ENCODE results near the gene GAST.
A peak's percentile ranks its signal among the peaks of the same experiment; 100 is the strongest.
"Not testable (repeated sequence)": the region's sequence is repeated elsewhere in the genome, so short reads cannot be mapped to it uniquely, and the experiment has no call there.

The GAST gene

GRCh38 chr17:41688641-41689496, 23.3 kb upstream of the GAST start, which contains the start of gene EIF1:
Gene EIF1, plus strand, starts transcription at chr17:41688885. Its CDS starts 154 bp downstream, at chr17:41689039.
- Histone ChIP-seq H3K27ac (ENCODE audit: low read depth, low read length) (peak within 1 kb of the TSS; percentile 99), H3K9ac (ENCODE audit: low read length) (peak within 1 kb of the TSS; percentile 89), H3K27me3 (ENCODE audit: control insufficient read depth, insufficient read depth, low read length) (no peaks in the 10 kb centered on the region), H3K4me3 (ENCODE audit: low read length) (peak within 1 kb of the TSS; percentile 76), H3K4me1 (ENCODE audit: control insufficient read depth, insufficient read depth, low read length) (peaks cover 17% of the 10 kb centered on the region), H3K36me3 (ENCODE audit: control insufficient read depth, insufficient read depth, low read length) (peaks cover 39% of the 10 kb centered on the region)

- peak overlapping the region; percentile 25 for H3K9ac ChIP-seq (ENCODE audit: low read length)
- H3K36me3 ChIP-seq (ENCODE audit: control insufficient read depth, insufficient read depth, low read length) = peaks cover 39% of the 10 kb centered on the region
These were observed 22.4 kb upstream of the GAST start for GRCh38 chr17:41689497-41690299.

GRCh38 chr17:41690497-41690896, 21.6 kb upstream of the GAST start:
- H3K4me3 ChIP-seq (ENCODE audit: low read length) = peak overlapping the region; percentile 76
- peaks cover 43% of the 10 kb centered on the region for H3K36me3 ChIP-seq (ENCODE audit: control insufficient read depth, insufficient read depth, low read length)
- no peaks in the 10 kb centered on the region for H3K27me3 ChIP-seq (ENCODE audit: control insufficient read depth, insufficient read depth, low read length)
- H3K27ac ChIP-seq (ENCODE audit: low read depth, low read length) = peak overlapping the region; percentile 99
- H3K9ac ChIP-seq (ENCODE audit: low read length) = no peak overlapping the region
- peaks cover 17% of the 10 kb centered on the region for H3K4me1 ChIP-seq (ENCODE audit: control insufficient read depth, insufficient read depth, low read length)

More at GRCh38 chr17:41689497-41690299, 22.4 kb upstream of the GAST start:
- peaks cover 17% of the 10 kb centered on the region for H3K4me1 ChIP-seq (ENCODE audit: control insufficient read depth, insufficient read depth, low read length)
- H3K27ac ChIP-seq (ENCODE audit: low read depth, low read length) = peak overlapping the region; percentile 99
- H3K27me3 ChIP-seq (ENCODE audit: control insufficient read depth, insufficient read depth, low read length) = no peaks in the 10 kb centered on the region
- peak overlapping the region; percentile 76 for H3K4me3 ChIP-seq (ENCODE audit: low read length)

GRCh38 chr17:41691031-41691777, 20.9 kb upstream of the GAST start:
- H3K4me3 ChIP-seq (ENCODE audit: low read length) = no peak overlapping the region
- no peak overlapping the region for H3K27ac ChIP-seq (ENCODE audit: low read depth, low read length)
- H3K9ac ChIP-seq (ENCODE audit: low read length) = no peak overlapping the region
- H3K27me3 ChIP-seq (ENCODE audit: control insufficient read depth, insufficient read depth, low read length) = no peaks in the 10 kb centered on the region
- peaks cover 17% of the 10 kb centered on the region for H3K4me1 ChIP-seq (ENCODE audit: control insufficient read depth, insufficient read depth, low read length)
- peaks cover 44% of the 10 kb centered on the region for H3K36me3 ChIP-seq (ENCODE audit: control insufficient read depth, insufficient read depth, low read length)

GRCh38 chr17:41692722-41693521, 19.2 kb upstream of the GAST start:
- Histone ChIP-seq H3K27ac (ENCODE audit: low read depth, low read length) (no peak overlapping the region), H3K36me3 (ENCODE audit: control insufficient read depth, insufficient read depth, low read length) (peaks cover 44% of the 10 kb centered on the region), H3K27me3 (ENCODE audit: control insufficient read depth, insufficient read depth, low read length) (no peaks in the 10 kb centered on the region), H3K4me3 (ENCODE audit: low read length) (no peak overlapping the region), H3K9ac (ENCODE audit: low read length) (no peak overlapping the region), H3K4me1 (ENCODE audit: control insufficient read depth, insufficient read depth, low read length) (peaks cover 19% of the 10 kb centered on the region)

GRCh38 chr17:41695134-41695661, 16.9 kb upstream of the GAST start:
- no peak overlapping the region for H3K4me3 ChIP-seq (ENCODE audit: low read length)
- no peak overlapping the region for H3K27ac ChIP-seq (ENCODE audit: low read depth, low read length)

GRCh38 chr17:41695954-41696757, 16.0 kb upstream of the GAST start:
- no peak overlapping the region for H3K4me3 ChIP-seq (ENCODE audit: low read length)
- no peaks in the 10 kb centered on the region for H3K27me3 ChIP-seq (ENCODE audit: control insufficient read depth, insufficient read depth, low read length)
- H3K27ac ChIP-seq (ENCODE audit: low read depth, low read length) = no peak overlapping the region
- H3K9ac ChIP-seq (ENCODE audit: low read length) = no peak overlapping the region
- peaks cover 26% of the 10 kb centered on the region for H3K36me3 ChIP-seq (ENCODE audit: control insufficient read depth, insufficient read depth, low read length)
- H3K4me1 ChIP-seq (ENCODE audit: control insufficient read depth, insufficient read depth, low read length) = peaks cover 5% of the 10 kb centered on the region

More at GRCh38 chr17:41695134-41695661, 16.9 kb upstream of the GAST start:
- Histone ChIP-seq H3K9ac (ENCODE audit: low read length) (no peak overlapping the region), H3K27me3 (ENCODE audit: control insufficient read depth, insufficient read depth, low read length) (no peaks in the 10 kb centered on the region), H3K4me1 (ENCODE audit: control insufficient read depth, insufficient read depth, low read length) (peaks cover 12% of the 10 kb centered on the region), H3K36me3 (ENCODE audit: control insufficient read depth, insufficient read depth, low read length) (peaks cover 36% of the 10 kb centered on the region)

GRCh38 chr17:41697122-41697962, 14.8 kb upstream of the GAST start:
- Histone ChIP-seq H3K27ac (ENCODE audit: low read depth, low read length) (no peak overlapping the region), H3K4me1 (ENCODE audit: control insufficient read depth, insufficient read depth, low read length) (peaks cover 3% of the 10 kb centered on the region), H3K36me3 (ENCODE audit: control insufficient read depth, insufficient read depth, low read length) (peaks cover 14% of the 10 kb centered on the region), H3K4me3 (ENCODE audit: low read length) (no peak overlapping the region), H3K27me3 (ENCODE audit: control insufficient read depth, insufficient read depth, low read length) (no peaks in the 10 kb centered on the region), H3K9ac (ENCODE audit: low read length) (no peak overlapping the region)

GRCh38 chr17:41700843-41701242, 11.3 kb upstream of the GAST start:
- not testable (repeated sequence) for H3K36me3 ChIP-seq (ENCODE audit: control insufficient read depth, insufficient read depth, low read length); H3K27me3 ChIP-seq (ENCODE audit: control insufficient read depth, insufficient read depth, low read length); H3K9ac ChIP-seq (ENCODE audit: low read length); H3K27ac ChIP-seq (ENCODE audit: low read depth, low read length); H3K4me1 ChIP-seq (ENCODE audit: control insufficient read depth, insufficient read depth, low read length); H3K4me3 ChIP-seq (ENCODE audit: low read length)

GRCh38 chr17:41702712-41703111, 9.4 kb upstream of the GAST start:
- H3K36me3 ChIP-seq (ENCODE audit: control insufficient read depth, insufficient read depth, low read length) = no peaks in the 10 kb centered on the region
- H3K4me1 ChIP-seq (ENCODE audit: control insufficient read depth, insufficient read depth, low read length) = no peaks in the 10 kb centered on the region

More at GRCh38 chr17:41702712-41703111, 9.4 kb upstream of the GAST start:
- Histone ChIP-seq H3K9ac (ENCODE audit: low read length) (no peak overlapping the region), H3K27me3 (ENCODE audit: control insufficient read depth, insufficient read depth, low read length) (no peaks in the 10 kb centered on the region), H3K4me3 (ENCODE audit: low read length) (no peak overlapping the region), H3K27ac (ENCODE audit: low read depth, low read length) (no peak overlapping the region)

Data from rectal smooth muscle tissue (tissue), 1 donor.